Mammary epithelial cell (primary cell): ENCODE data around the gene DNAJC10.

Source experiments
- EZH2 ChIP-seq: IDR thresholded peaks from 2 replicates; pipeline ENCODE4 v1.6.1; 2012; ENCODE audit warnings: low read length, inconsistent platforms, borderline replicate concordance
- TF ChIP-seq, protein P1 (sequence below), 2 donors: IDR thresholded peaks in 1 of 2; conservative IDR thresholded peaks in 1 of 2; 2 replicates each; pipeline ENCODE4 v1.5.1; 2011 to 2012; ENCODE audit warnings: inconsistent platforms in 2 of 2, low read length in 2 of 2, mild to moderate bottlenecking in 2 of 2, control low read depth in 1 of 2, low read depth in 1 of 2; ENCODE audit not compliant: insufficient read depth in 1 of 2; ENCODE audit errors: extremely low read depth in 1 of 2

- TF ChIP-seq EZH2 = no peak
- TF ChIP-seq, protein P1, sequence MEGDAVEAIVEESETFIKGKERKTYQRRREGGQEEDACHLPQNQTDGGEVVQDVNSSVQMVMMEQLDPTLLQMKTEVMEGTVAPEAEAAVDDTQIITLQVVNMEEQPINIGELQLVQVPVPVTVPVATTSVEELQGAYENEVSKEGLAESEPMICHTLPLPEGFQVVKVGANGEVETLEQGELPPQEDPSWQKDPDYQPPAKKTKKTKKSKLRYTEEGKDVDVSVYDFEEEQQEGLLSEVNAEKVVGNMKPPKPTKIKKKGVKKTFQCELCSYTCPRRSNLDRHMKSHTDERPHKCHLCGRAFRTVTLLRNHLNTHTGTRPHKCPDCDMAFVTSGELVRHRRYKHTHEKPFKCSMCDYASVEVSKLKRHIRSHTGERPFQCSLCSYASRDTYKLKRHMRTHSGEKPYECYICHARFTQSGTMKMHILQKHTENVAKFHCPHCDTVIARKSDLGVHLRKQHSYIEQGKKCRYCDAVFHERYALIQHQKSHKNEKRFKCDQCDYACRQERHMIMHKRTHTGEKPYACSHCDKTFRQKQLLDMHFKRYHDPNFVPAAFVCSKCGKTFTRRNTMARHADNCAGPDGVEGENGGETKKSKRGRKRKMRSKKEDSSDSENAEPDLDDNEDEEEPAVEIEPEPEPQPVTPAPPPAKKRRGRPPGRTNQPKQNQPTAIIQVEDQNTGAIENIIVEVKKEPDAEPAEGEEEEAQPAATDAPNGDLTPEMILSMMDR (conservative IDR thresholded peaks at IDR 0.05 in 1 of 2, IDR thresholded peaks at IDR 0.05 in 1 of 2; ENCODE audit: extremely low read depth in 1 of 2, insufficient read depth in 1 of 2, low read depth in 1 of 2, low read length in 2 of 2) = no peak
Measured at GRCh38 chr2:182824056-182824766, 108.2 kb downstream of the DNAJC10 start.
